Measurements from ENCODE around the gene KDELR3.

The KDELR3 gene

DNA sequence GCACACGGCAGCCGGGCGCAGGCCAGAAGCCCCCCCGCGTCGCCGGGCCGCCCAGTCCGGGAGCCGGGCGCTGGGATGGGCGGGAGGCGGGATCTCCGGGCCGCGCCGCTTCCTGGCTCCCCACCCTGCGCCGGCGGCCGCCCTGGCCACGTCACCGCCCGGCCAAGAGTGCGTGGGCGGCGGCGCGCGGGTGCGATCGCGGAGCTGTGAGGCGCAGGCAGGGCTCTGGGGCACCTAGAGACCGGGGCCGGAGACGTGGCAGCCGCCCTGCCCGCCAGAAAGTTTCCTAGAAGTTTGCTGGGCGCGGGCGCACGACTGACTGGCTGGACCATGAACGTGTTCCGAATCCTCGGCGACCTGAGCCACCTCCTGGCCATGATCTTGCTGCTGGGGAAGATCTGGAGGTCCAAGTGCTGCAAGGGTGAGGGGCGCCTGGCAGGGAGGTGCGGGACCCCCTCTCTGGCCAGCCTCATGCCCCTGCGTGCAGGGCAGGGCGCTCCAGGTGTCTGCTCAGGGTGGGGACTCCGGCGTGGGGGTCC, at the start of gene KDELR3:
TSS of gene KDELR3 (plus strand) at position 193 of the 539 bp plus-strand sequence. CDS start at position 331, 138 bp downstream.
- peak; percentile 62 for DNase-seq

- DNase-seq, result no peak
These were observed 49.3 kb upstream of the KDELR3 start for GRCh38 chr22:38418589-38418988.

- DNase-seq, result no peak
These were observed 48.6 kb upstream of the KDELR3 start for GRCh38 chr22:38419121-38419857.

DNA sequence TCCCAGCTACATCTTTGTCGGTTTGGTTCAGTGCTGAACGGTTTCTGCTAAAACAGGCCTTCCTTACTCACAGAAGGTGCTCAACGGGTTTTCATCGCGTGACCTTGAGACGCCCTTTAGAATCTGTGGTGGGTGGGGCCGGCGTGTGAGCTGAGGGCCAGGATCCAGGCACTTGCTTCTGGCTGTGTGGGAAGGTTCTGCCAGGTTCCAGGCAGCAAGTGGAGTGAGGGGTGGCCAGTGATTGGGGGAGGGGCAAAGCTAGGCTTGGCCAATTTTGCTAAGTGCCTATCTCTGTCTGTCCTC, 48.1 kb upstream of the KDELR3 start:
- DNase-seq, result no peak

DNA sequence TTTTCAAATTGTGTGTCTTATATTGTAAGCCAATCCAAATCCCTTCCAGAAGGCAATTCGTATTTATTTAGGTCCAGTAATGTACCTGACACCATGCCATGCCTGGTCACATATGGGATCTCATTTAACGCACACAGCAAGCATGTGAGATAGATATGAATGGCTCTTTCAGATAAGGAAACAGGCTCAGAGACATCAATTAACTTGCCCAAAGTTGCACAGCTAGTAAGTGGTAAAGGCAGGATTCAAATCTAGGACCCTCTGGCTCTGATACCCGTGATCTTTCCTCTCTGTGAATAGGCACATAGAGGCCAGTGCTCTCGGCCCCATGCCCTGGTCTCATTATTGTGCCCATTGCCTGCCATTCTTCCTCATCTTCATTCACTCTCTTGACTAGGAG, 47.2 kb upstream of the KDELR3 start:
- DNase-seq, result no peak

GRCh38 chr22:38422611-38423511, 45.0 kb upstream of the KDELR3 start:
- DNase-seq, result no peak

DNA sequence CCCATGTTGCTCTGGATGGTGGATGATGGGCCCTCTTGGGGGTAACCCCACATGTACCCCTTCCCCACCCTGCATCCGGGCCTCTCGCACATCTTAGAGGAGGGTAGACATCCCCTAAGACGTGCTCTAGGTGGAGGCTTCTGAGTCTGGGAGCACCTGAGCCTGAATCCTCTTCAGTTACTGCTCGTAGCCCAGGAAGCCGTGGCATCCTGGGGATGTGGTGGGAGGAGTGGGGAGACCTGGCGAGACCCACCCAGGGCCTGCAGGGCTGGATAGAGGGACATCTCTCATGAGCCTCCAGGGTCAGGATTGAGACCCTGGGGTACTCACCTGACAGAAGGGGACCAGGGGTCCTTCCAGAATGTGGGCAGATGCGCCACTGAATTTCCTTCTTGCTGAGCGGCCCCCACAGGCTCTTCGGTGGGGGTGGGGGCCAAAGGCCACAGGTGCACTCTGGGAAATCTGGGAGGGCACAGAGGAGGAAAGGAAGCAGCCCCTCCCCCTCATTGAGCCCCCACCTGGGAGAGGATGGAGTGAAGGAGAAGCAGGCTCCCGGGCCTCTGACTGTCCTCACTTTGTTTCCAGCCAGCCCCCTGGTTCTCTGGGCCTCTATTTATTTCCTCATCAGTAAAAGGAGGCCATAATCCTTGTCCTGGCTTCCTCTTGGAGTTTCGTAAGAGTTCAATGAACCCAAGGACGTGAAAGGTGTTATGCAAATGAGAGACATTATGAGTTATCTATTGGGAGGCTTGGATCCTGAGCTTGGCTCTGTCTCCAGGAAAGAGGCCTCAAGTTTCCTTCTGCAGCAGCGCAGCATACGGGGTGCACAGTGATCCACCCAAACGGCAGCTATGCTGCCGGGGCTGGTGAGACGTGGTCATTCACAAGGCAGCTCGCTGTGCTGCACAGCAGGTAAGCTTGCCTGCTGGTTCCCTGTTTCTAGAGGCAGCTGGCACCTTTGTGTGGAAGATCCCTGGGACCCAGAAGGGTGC, 44.1 kb upstream of the KDELR3 start:
- no peak for DNase-seq

- no peak for DNase-seq
These were observed 43.3 kb upstream of the KDELR3 start for GRCh38 chr22:38424525-38425080.

- no peak for DNase-seq
These were observed 41.3 kb upstream of the KDELR3 start for GRCh38 chr22:38426628-38427027.

GRCh38 chr22:38427465-38427864, 40.4 kb upstream of the KDELR3 start:
- no peak for DNase-seq

GRCh38 chr22:38427940-38428339, 40.0 kb upstream of the KDELR3 start:
- DNase-seq, result no peak

GRCh38 chr22:38428714-38429113, 39.2 kb upstream of the KDELR3 start:
- DNase-seq, result no peak

DNA sequence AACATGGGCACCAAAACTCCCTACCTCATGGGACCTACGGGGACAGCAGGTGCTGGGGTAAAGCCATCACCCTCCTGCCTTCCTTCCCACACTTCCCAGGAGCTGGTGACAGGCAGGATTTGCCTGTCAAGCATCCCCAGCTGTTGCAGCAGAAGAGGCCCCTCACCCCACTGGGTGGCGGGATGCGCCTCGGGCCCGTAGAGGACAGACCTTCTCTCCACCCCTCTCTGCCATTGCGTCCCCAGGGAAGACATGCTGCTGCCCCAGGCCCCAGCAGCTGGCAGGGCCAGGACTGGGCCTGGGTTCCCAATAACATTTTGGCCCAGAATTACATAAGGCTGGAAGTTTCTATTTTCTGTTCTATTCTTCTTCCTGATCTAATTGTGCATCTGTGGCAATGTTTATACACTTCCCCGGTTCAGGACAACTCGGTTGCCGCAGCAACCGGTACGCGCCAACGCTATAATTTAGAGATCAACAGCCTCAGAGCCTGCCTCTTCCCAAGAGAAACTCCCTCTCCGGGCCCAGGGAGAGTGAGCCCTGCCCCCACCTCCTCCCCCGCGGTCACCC, 38.3 kb upstream of the KDELR3 start:
- no peak for DNase-seq

DNA sequence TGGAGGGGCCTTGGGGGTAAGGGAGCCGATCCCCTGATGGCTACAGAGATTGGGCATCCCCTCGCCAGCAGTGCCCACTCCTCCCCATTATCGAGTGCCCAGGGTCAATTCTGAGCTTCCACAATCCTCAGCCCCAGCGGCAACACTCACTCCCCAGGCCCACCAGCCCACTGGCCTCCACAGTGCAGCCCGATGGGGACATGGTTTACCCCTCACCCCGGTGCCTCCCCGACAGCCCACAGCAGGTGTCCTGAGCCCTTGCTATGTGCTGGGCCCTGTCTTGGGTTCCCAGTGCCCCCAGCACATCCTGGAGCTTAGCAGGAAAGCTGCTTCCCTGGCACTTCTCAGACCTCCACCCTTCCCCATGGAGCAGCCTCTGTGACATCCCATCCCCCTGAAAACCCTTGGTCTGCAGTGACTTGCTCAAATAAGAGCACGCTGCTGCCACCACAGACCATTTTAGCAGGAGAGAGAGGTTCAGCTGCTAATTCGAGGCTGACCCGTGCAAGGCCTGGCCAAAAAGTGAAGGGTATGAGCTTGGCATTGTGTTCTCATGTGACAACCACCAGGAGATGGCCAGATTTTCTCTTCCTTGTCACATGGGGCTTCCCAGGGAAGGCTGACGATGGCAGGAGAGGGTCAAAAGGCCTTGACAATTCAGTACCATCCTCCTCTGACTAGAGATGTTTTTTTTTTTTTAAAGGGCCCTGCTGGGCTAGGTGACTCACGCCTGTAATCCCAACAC, 36.5 kb upstream of the KDELR3 start:
- no peak for DNase-seq

DNA sequence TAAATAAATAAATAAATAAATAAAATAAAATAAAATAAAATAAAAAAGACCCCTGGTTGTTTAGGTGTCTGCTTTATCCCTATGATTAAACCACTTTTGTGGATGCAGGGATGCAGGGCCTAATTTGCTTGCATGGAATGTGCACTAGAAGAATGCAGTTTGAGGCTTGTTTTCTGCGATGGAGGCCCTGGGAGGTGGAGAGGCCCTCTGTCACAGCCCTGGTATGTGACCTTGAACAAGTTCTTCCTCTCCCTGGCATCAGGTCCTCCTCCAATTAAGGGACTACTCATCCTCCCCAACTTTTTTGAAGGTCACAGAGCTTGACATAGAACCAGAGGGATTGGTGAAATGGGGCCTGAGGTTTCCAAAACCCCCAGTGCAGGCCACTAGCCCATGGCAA, 35.6 kb upstream of the KDELR3 start:
- DNase-seq, result no peak

DNA sequence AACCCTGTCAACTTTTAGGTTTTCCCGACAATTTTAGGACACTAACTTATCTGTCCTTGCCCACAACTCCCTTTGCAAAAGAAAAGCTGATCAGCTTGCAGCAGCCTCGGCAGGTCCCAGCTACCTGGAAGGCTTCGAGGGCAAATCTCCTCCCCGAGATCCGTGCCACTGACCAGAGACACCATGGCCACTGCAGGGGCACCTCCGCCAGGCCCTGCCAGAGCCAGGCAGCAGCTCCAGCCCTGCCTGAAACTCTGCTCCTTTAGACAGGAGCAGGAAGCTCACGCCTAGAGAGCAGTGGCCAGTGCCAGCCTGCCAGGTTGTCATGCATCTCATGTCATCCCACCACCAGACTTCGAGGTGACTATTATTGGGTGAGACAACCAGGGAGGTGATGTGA, 34.0 kb upstream of the KDELR3 start:
- DNase-seq, result no peak

DNA sequence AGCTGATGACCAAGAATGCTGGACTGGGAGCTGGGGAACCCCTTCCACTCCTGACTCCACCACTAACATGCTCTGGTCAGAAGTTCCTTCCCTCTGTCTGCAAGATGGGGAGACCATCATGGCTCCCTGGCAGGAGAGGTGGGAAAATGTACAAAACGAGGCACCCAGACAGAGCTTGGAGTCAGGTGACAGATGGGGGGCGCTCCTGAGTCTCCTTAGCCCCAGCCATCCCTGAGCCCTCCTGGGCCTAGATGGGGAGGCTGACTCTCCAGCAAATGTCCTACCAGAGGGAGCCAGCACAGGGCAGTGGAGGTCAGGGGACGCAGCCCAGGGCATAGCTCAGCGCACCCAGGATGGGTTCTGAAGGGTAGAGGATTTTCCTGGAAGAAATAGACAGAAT, 32.9 kb upstream of the KDELR3 start:
- no peak for DNase-seq

- no peak for DNase-seq
These were observed 31.9 kb upstream of the KDELR3 start for GRCh38 chr22:38435965-38436364.

GRCh38 chr22:38436629-38437395, 31.1 kb upstream of the KDELR3 start:
- DNase-seq, result no peak

GRCh38 chr22:38437416-38437815, 30.5 kb upstream of the KDELR3 start:
- no peak for DNase-seq
